Hepatocyte (in vitro differentiated cells): Measurements from ENCODE around the gene SPATA24. TPM values are rescaled to one million over a fixed set of nuclear protein-coding genes. Genes with fewer than 3 reads are reported as not detected.

Source experiments
- DNase-seq: peaks from one replicate; pipeline ENCODE4 v3.0.0-alpha.2; 2016; ENCODE audit warnings: low spot score
- H2AFZ ChIP-seq: fragments of 200-600 bp; sonication (generic); 2 replicates; pipeline ENCODE4 v1.6.0; 2016; ENCODE audit warnings: antibody characterized with exemption, mild to moderate bottlenecking
- H3K27ac ChIP-seq: fragments of 200-600 bp; sonication (generic); 2 replicates; pipeline ENCODE4 v1.5.1; 2016; ENCODE audit warnings: mild to moderate bottlenecking
- H3K27me3 ChIP-seq: fragments of 200-600 bp; sonication (generic); 2 replicates; pipeline ENCODE4 v1.6.1; 2016
- H3K36me3 ChIP-seq: fragments of 200-600 bp; sonication (generic); replicated peaks from 2 replicates; pipeline ENCODE4 v1.5.1; 2016; ENCODE audit warnings: low read depth; ENCODE audit not compliant: insufficient read depth
- H3K4me1 ChIP-seq: fragments of 200-600 bp; sonication (generic); 2 replicates; pipeline ENCODE4 v1.5.1; 2016; ENCODE audit warnings: mild to moderate bottlenecking, moderate library complexity; ENCODE audit not compliant: insufficient read depth
- H3K4me2 ChIP-seq: fragments of 200-600 bp; sonication (generic); 2 replicates; pipeline ENCODE4 v1.6.0; 2016
- H3K4me3 ChIP-seq: fragments of 200-600 bp; sonication (generic); 2 replicates; pipeline ENCODE4 v1.5.1; 2016; ENCODE audit warnings: mild to moderate bottlenecking
- H3K79me2 ChIP-seq: fragments of 200-600 bp; sonication (generic); 2 replicates; pipeline ENCODE4 v1.6.0; 2017; ENCODE audit warnings: mild to moderate bottlenecking
- H3K9me2 ChIP-seq: fragments of 200-600 bp; sonication (generic); replicated peaks from 2 replicates; pipeline ENCODE4 v1.6.0; 2017; ENCODE audit warnings: mild to moderate bottlenecking; ENCODE audit not compliant: insufficient read depth
- H3K9me3 ChIP-seq: fragments of 200-600 bp; sonication (generic); 2 replicates; pipeline ENCODE4 v1.5.1; 2016; ENCODE audit warnings: low read depth, mild to moderate bottlenecking
- H4K20me1 ChIP-seq: fragments of 200-600 bp; sonication (generic); 2 replicates; pipeline ENCODE4 v1.6.0; 2016; ENCODE audit warnings: mild to moderate bottlenecking; ENCODE audit not compliant: insufficient read depth, poor library complexity, severe bottlenecking
- EZH2 ChIP-seq: fragments of 200-600 bp; sonication (generic); IDR thresholded peaks from 2 replicates; pipeline ENCODE4 v1.6.1; 2016; ENCODE audit warnings: antibody characterized with exemption, mild to moderate bottlenecking, borderline replicate concordance
- EZH2phosphoT487 ChIP-seq: fragments of 200-600 bp; sonication (generic); IDR thresholded peaks from one replicate; pipeline ENCODE4 v1.6.1; 2018; ENCODE audit warnings: antibody characterized with exemption, mild to moderate bottlenecking, low read depth, moderate library complexity; ENCODE audit not compliant: unreplicated experiment, severe bottlenecking
- WGBS: methylation state at CpG from one replicate; pipeline ENCODE4 v1.1.6; 2016; ENCODE audit warnings: low lambda C conversion rate; ENCODE audit errors: missing lambda C conversion rate; 5-methylcytosine and 5-hydroxymethylcytosine counted together
- polyA plus RNA-seq: library from polyadenylated mRNA; unstranded; fragments of >200 nt; fragmentation: Nextera tagmentation; extraction: Ambion mirVana; gene quantifications from 2 replicates; pipeline ENCODE4 v1.2.1, GENCODE V29; 2016
- total RNA-seq: library from RNA; depleted of rRNA; stranded (reverse); fragments of >200 nt; gene quantifications from 2 replicates; pipeline ENCODE4 v1.2.3, GENCODE V29; 2014
- TF ChIP-seq, protein P1 (sequence below): fragments of 200-600 bp; sonication (generic); IDR thresholded peaks from 2 replicates; pipeline ENCODE4 v1.5.1; 2016; ENCODE audit warnings: antibody characterized with exemption, mild to moderate bottlenecking; ENCODE audit not compliant: poor library complexity

SPATA24 gene
- total and polyA plus RNA-seq, 2 experiments from 2014 or later, result 6.3 to 9.8 TPM

DNA sequence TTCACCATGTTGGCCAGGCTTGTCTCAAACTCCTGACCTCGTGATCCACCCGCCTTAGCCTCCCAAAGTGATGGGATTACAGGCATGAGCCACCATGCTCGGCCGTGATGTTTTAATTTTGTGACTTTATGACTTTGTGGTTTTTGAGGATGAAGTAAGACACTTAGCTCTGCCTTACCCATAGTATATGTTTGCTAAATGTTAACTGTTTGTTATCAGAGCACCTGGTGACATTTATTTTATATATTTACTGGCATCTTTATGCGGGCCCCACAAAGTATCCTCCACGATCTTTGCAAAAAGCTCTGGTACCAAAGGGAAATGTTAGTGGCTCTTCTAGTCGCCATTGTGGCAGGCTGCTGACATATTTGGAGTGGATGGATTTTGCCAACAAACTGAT is 27.5 kb downstream of the SPATA24 start:
- Histone ChIP-seq H3K4me1 (no peaks in the 10 kb centered on the region), H2AFZ (no peak overlapping the region), H4K20me1 (no peaks in the 10 kb centered on the region), H3K27me3 (no peaks in the 10 kb centered on the region), H3K9me3 (no peaks in the 10 kb centered on the region), H3K4me3 (no peak overlapping the region), H3K79me2 (no peaks in the 10 kb centered on the region), H3K9me2 (no peaks in the 10 kb centered on the region), H3K4me2 (no peak overlapping the region), H3K27ac (no peak overlapping the region), H3K36me3 (no peaks in the 10 kb centered on the region)
- 90% methylated on average over 7 of the region's 7 CpGs for WGBS
- no peak for DNase-seq
- TF ChIP-seq, protein P1, sequence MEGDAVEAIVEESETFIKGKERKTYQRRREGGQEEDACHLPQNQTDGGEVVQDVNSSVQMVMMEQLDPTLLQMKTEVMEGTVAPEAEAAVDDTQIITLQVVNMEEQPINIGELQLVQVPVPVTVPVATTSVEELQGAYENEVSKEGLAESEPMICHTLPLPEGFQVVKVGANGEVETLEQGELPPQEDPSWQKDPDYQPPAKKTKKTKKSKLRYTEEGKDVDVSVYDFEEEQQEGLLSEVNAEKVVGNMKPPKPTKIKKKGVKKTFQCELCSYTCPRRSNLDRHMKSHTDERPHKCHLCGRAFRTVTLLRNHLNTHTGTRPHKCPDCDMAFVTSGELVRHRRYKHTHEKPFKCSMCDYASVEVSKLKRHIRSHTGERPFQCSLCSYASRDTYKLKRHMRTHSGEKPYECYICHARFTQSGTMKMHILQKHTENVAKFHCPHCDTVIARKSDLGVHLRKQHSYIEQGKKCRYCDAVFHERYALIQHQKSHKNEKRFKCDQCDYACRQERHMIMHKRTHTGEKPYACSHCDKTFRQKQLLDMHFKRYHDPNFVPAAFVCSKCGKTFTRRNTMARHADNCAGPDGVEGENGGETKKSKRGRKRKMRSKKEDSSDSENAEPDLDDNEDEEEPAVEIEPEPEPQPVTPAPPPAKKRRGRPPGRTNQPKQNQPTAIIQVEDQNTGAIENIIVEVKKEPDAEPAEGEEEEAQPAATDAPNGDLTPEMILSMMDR, result no peak
- TF ChIP-seq EZH2 (no peak), EZH2phosphoT487 (no peak)

DNA sequence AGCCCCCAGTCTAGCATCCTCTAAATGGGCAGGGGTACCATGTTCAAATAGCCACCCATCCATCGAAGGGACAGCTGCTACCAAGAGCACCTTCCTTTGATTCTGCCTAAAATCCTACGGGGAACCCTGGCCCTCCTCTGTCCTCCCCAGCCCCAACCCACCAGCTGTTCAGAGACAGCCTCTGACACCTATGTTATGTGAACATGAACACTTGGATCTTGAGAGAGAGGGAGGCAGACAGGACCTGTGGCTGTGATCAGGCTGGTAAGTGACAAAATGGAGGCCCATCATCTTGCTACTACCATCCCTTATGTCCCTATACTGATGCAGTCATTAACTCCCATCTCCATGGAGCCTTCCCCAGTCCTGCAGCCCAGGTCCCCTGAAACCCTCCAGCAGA is 29.0 kb downstream of the SPATA24 start:
- no peaks in the 10 kb centered on the region for H3K9me3 ChIP-seq
- H4K20me1 ChIP-seq, result no peaks in the 10 kb centered on the region
- TF ChIP-seq, protein P1, result no peak
- no peaks in the 10 kb centered on the region for H3K9me2 ChIP-seq
- H3K4me1 ChIP-seq, result no peaks in the 10 kb centered on the region
- H3K27me3 ChIP-seq, result no peaks in the 10 kb centered on the region
- 93% methylated on average over 2 of the region's 2 CpGs for WGBS
- no peak for DNase-seq
- no peak overlapping the region for H3K4me3 ChIP-seq
- no peak overlapping the region for H3K27ac ChIP-seq
- H3K36me3 ChIP-seq, result no peaks in the 10 kb centered on the region
- no peaks in the 10 kb centered on the region for H3K79me2 ChIP-seq
- no peak overlapping the region for H3K4me2 ChIP-seq
- no peak overlapping the region for H2AFZ ChIP-seq

- H3K9me3 ChIP-seq, result no peaks in the 10 kb centered on the region
- WGBS, result 93% methylated on average over 7 of the region's 7 CpGs
- H2AFZ ChIP-seq, result no peak overlapping the region
- DNase-seq, result no peak
- TF ChIP-seq EZH2, result no peak
- TF ChIP-seq, protein P1, result no peak
- TF ChIP-seq EZH2phosphoT487, result no peak
- H3K27ac ChIP-seq, result no peak overlapping the region
- H3K4me3 ChIP-seq, result no peak overlapping the region
- no peaks in the 10 kb centered on the region for H3K36me3 ChIP-seq
- H3K9me2 ChIP-seq, result no peaks in the 10 kb centered on the region
- H3K4me2 ChIP-seq, result no peak overlapping the region
- no peaks in the 10 kb centered on the region for H3K79me2 ChIP-seq
- peaks cover 3% of the 10 kb centered on the region for H4K20me1 ChIP-seq
- no peaks in the 10 kb centered on the region for H3K27me3 ChIP-seq
- H3K4me1 ChIP-seq, result no peaks in the 10 kb centered on the region
Measured at GRCh38 chr5:139371482-139372435, 32.1 kb downstream of the SPATA24 start.
